Panc1 (cell line): Measurements from ENCODE around the gene ZBTB40. TPM values are rescaled to one million over a fixed set of nuclear protein-coding genes. Genes with fewer than 3 reads are reported as not detected.

ENCODE experiments used
- ATAC-seq: fragments of 200-7000 bp; cut with Tn5 transposase; 2 replicates; pipeline ENCODE4 v1.9.1; 2020; ENCODE audit warnings: mild to moderate bottlenecking, moderate library complexity
- BruUV-seq: library from RNA; stranded (reverse); fragments of 400-500 nt; replicated peaks from 2 replicates; lab custom pipeline; 2021; lab: Mats Ljungman, UMichigan
- CTCF ChIA-PET: fragments of 300-600 bp; sonication (Branson Sonifier 250); formaldehyde crosslinking; loops from one replicate; lab custom pipeline; 2022; ENCODE audit warnings: antibody characterized with exemption; lab: Charles Lee
- POLR2A ChIA-PET: fragments of 300-600 bp; sonication (Branson Sonifier 250); formaldehyde crosslinking; loops from one replicate; lab custom pipeline; 2022; ENCODE audit warnings: antibody characterized with exemption; lab: Charles Lee
- DNase-seq: peaks from one replicate; pipeline ENCODE4 v3.0.0-alpha.2; 2010; ENCODE audit warnings: low read depth, low spot score
- H3K27ac ChIP-seq: 2 replicates; pipeline ENCODE4 v1.5.1; 2011; ENCODE audit warnings: mild to moderate bottlenecking, low read length, inconsistent platforms
- H3K27me3 ChIP-seq: fragments of 200-500 bp; sonication (Bioruptor generic); 2 replicates; pipeline ENCODE4 v1.6.0; 2014; ENCODE audit warnings: low read length, inconsistent platforms; ENCODE audit not compliant: control insufficient read depth, insufficient read depth
- H3K36me3 ChIP-seq: fragments of 200-500 bp; sonication (Bioruptor generic); 2 replicates; pipeline ENCODE4 v1.5.1; 2014; ENCODE audit warnings: inconsistent platforms, mild to moderate bottlenecking, low read length, moderate library complexity; ENCODE audit not compliant: control insufficient read depth, insufficient read depth
- H3K4me1 ChIP-seq: 2 replicates; pipeline ENCODE4 v1.5.1; 2011; ENCODE audit warnings: inconsistent platforms, mild to moderate bottlenecking, low read length, moderate library complexity; ENCODE audit not compliant: control insufficient read depth, insufficient read depth
- H3K4me3 ChIP-seq, 2 experiments: 2 replicates each; pipeline ENCODE4 v1.5.1; 2011 to 2012; ENCODE audit warnings: low read depth in 2 of 2, low read length in 2 of 2, mild to moderate bottlenecking in 2 of 2, inconsistent platforms in 1 of 2, moderate library complexity in 1 of 2
- H3K9me3 ChIP-seq: fragments of 200-500 bp; sonication (Bioruptor generic); 2 replicates; pipeline ENCODE4 v1.5.1; 2014; ENCODE audit warnings: low read depth, mild to moderate bottlenecking, inconsistent platforms, low read length, moderate library complexity; ENCODE audit not compliant: control insufficient read depth, insufficient read depth
- CTCF ChIP-seq: fragments of 450-650 bp; IDR thresholded peaks from 2 replicates; pipeline ENCODE4 v1.5.1; 2017; ENCODE audit warnings: mild to moderate bottlenecking
- POLR2AphosphoS5 ChIP-seq: IDR thresholded peaks from 2 replicates; pipeline ENCODE4 v1.6.1; 2012; ENCODE audit warnings: mild to moderate bottlenecking, low read depth, low read length, moderate library complexity
- REST ChIP-seq, 2 experiments: IDR thresholded peaks; 2 replicates each; pipeline ENCODE4 v1.6.1; 2011 to 2012; ENCODE audit warnings: low read depth in 2 of 2, control low read depth in 1 of 2, low read length in 1 of 2, mild to moderate bottlenecking in 1 of 2, moderate library complexity in 1 of 2; ENCODE audit not compliant: insufficient read depth in 1 of 2
- SIN3A ChIP-seq: IDR thresholded peaks from 2 replicates; pipeline ENCODE4 v1.6.1; 2012; ENCODE audit warnings: low read depth, mild to moderate bottlenecking, low read length, moderate library complexity, borderline replicate concordance; ENCODE audit not compliant: insufficient read depth
- TCF7L2 ChIP-seq: IDR thresholded peaks from 2 replicates; pipeline ENCODE4 v1.6.1; 2011; ENCODE audit warnings: mild to moderate bottlenecking, low read depth, low read length, inconsistent platforms
- in situ Hi-C: cut with HindIII; loops from 2 replicates; pipeline ENCODE4 v1.10.0; 2016; ENCODE audit warnings: low sequenced_read_pairs, low pct_unique_long_range_greater_than_20kb
- intact Hi-C: fragments of 100-400 bp; cut with micrococcal nuclease; formaldehyde crosslinking; loops from one replicate; pipeline ENCODE4 v1.10.0; 2022; ENCODE audit not compliant: unreplicated experiment
- total RNA-seq: library from RNA; stranded (reverse); gene quantifications from one replicate; pipeline ENCODE4 v1.2.1, GENCODE V29; 2021; ENCODE audit not compliant: unreplicated experiment

ZBTB40 gene
- total RNA-seq, 1 experiment from 2014 or later: 24.3 TPM

DNA sequence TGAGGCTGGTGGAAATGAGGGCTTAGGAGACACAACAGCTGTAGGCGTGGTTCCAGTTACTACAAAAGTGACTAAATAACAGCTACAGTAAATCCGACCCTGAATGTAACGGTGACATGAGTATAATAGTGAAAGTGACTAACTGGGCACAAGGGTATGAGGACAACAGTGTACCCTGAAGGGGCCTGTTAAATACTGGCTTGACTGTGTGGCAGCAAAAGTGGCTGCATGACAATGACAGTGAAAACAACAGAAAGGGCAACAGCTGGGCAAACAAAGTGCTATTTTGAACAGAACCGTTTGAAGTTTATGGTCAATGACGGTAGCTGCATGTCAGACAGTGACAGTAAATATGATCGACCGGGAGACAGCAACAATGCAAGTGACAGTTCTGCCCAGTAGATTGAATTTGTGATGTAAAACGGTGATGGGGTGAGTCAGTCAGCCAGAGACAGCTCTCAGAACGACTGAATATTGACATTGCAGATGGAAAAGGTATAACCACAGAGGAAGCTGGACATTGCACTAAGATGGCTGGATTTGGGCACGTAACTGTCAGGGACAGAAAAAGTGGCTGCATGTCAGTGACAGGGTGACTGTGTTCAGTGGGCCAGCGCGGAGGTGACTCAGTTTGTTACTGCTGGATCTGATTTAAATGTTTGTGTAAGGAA lies 1.2 kb upstream of the ZBTB40 start:
- Histone ChIP-seq H3K27me3 (no peaks in the 10 kb centered on the region), H3K27ac (peak overlapping the region; percentile 94), H3K36me3 (no peaks in the 10 kb centered on the region; the same call in 1 of the 2 replicates), H3K9me3 (no peaks in the 10 kb centered on the region), H3K4me3 (0 out of 4 replicates have a peak overlapping the region, but pooled peaks of 1 of the 2 experiments have one; percentile 0), H3K4me1 (peaks cover 41% of the 10 kb centered on the region)
- no TSS peak for BruUV-seq
- in situ Hi-C loops (no loop called here), intact Hi-C loops (no loop called here)
- DNase-seq (no peak), ATAC-seq (no peak)
- TF ChIP-seq TCF7L2 (peak; percentile 71), CTCF (no peak), POLR2AphosphoS5 (no peak), SIN3A (no peak), REST (IDR thresholded peaks at IDR 0.05; ENCODE audit: insufficient read depth in 1 of 2, low read depth in 2 of 2, low read length in 1 of 2) (no peak)
- ChIA-PET POLR2A (no interaction called here), CTCF (interaction anchor here (0.6 kb wide), 1 partner anchor 479 kb away, joined by 3 read pairs; no protein-coding TSS in a partner anchor)

DNA sequence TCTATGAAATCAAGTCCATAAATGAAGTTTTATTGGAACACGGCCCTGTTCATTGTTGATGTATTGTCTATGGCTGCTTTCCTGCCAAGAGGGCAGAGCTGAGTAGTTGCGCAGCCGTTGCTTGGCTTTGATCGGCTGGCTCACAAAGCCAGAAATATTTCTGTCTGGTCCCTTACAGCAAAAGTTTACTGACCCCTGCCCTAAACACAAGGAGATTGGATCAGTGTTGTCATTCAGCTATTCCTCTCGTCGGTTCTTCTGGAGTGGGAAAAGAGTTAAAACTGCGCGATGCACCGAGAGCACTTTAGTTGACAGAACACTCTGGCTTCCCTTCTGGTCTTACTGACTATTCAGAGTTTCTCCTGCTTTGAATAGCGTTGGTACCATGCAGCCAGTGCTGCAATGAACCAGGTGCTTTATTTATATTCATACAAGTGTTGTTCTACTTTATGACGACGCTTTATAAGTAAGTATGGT lies 868 bp downstream of the ZBTB40 start:
- BruUV-seq: no TSS peak
- H3K4me3 ChIP-seq: peak overlapping the region; percentile 80 to 94
- peaks cover 43% of the 10 kb centered on the region for H3K4me1 ChIP-seq
- ChIA-PET POLR2A (interaction anchor here (0.5 kb wide), 1 partner anchor 23 kb away, joined by 5 read pairs; no protein-coding TSS in a partner anchor), CTCF (no interaction called here)
- peak; percentile 45 for ATAC-seq
- no peaks in the 10 kb centered on the region for H3K27me3 ChIP-seq
- no peaks in the 10 kb centered on the region for H3K9me3 ChIP-seq
- in situ Hi-C loops: no loop called here
- H3K27ac ChIP-seq: peak overlapping the region; percentile 94
- intact Hi-C loops: no loop called here
- no peaks in the 10 kb centered on the region; the same call in 1 of the 2 replicates for H3K36me3 ChIP-seq
- TF ChIP-seq TCF7L2: no peak
- no peak for TF ChIP-seq POLR2AphosphoS5
- TF ChIP-seq SIN3A: no peak
- no peak for TF ChIP-seq CTCF
- no peak for TF ChIP-seq REST (IDR thresholded peaks at IDR 0.05; ENCODE audit: insufficient read depth in 1 of 2, low read depth in 2 of 2, low read length in 1 of 2)
- DNase-seq: no peak
